ENCODE results near the gene ZDHHC3.

ZDHHC3 gene

DNA sequence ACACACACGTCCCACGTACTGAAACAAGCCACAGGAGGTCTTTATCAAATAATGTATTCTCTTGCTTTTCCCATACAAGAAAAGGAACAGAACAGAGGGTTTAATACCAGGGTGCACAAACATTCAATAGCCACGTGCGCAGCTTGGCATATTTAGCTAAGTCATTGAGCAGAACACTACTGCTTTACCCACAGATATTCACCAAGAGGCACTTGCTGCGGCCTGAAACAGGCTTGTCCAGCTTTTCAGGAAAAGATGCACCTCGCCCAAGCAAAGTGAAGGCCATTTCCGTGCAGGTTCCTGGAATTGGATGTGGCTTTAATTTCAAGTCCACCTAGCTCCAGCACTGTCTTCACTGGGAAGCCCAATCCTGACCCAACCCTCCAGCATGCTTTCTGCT, 17.6 kb downstream of the ZDHHC3 start:
- Histone ChIP-seq H3K9me3 (ENCODE audit: insufficient read depth, low read length, severe bottlenecking) (no peaks in the 10 kb centered on the region), H4K20me1 (ENCODE audit: insufficient read depth, low read length) (peaks cover 27% of the 10 kb centered on the region), H3K27me3 (ENCODE audit: insufficient read depth, low read length, poor library complexity) (no peaks in the 10 kb centered on the region), H3K4me2 (ENCODE audit: insufficient read depth, low read length) (no peak overlapping the region), H3K9ac (ENCODE audit: low read depth, low read length) (no peak overlapping the region), H3K4me3 (ENCODE audit: low read depth in 1 of 2, low read length in 2 of 2) (no peak overlapping the region), H3K4me1 (ENCODE audit: insufficient read depth, low read length) (no peaks in the 10 kb centered on the region), H3K36me3 (ENCODE audit: insufficient read depth, low read length) (peaks cover 42% of the 10 kb centered on the region), H2AFZ (ENCODE audit: low read depth, low read length) (no peak overlapping the region), H3K27ac (ENCODE audit: low read length) (no peak overlapping the region), H3K79me2 (ENCODE audit: insufficient read depth, low read length) (peaks cover 28% of the 10 kb centered on the region)
- ATAC-seq (ENCODE audit: insufficient read depth, low read depth) (no peak), DNase-seq (no peak)
- TF ChIP-seq, protein P1, sequence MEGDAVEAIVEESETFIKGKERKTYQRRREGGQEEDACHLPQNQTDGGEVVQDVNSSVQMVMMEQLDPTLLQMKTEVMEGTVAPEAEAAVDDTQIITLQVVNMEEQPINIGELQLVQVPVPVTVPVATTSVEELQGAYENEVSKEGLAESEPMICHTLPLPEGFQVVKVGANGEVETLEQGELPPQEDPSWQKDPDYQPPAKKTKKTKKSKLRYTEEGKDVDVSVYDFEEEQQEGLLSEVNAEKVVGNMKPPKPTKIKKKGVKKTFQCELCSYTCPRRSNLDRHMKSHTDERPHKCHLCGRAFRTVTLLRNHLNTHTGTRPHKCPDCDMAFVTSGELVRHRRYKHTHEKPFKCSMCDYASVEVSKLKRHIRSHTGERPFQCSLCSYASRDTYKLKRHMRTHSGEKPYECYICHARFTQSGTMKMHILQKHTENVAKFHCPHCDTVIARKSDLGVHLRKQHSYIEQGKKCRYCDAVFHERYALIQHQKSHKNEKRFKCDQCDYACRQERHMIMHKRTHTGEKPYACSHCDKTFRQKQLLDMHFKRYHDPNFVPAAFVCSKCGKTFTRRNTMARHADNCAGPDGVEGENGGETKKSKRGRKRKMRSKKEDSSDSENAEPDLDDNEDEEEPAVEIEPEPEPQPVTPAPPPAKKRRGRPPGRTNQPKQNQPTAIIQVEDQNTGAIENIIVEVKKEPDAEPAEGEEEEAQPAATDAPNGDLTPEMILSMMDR (IDR thresholded peaks at IDR 0.05; ENCODE audit: borderline replicate concordance, extremely low read depth, low read length, poor library complexity, severe bottlenecking): no peak
- TF ChIP-seq EZH2 (IDR thresholded peaks at IDR 0.05; ENCODE audit: borderline replicate concordance, low read depth, low read length, severe bottlenecking): no peak

DNA sequence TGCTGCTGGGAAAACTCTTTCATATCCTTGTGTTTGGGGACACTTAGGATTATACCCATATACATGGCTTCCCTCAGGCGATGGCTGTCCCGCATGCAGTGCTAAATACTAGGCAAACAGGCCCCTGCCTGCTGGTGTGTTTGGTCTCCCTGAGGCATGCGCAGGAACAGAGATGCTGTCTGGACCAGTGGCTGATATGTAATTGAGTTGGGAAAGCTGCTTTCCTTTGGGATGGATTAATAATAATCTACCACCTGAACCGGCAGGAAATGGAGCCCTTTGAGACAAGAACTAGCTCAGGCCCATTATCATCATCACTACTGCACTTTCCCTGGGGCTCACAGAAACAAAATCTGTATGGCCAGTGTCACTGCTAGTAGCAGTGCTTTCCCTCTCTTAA, 18.0 kb downstream of the ZDHHC3 start:
- Histone ChIP-seq H3K27ac (ENCODE audit: low read length) (no peak overlapping the region), H3K4me1 (ENCODE audit: insufficient read depth, low read length) (no peaks in the 10 kb centered on the region), H3K27me3 (ENCODE audit: insufficient read depth, low read length, poor library complexity) (no peaks in the 10 kb centered on the region), H4K20me1 (ENCODE audit: insufficient read depth, low read length) (peaks cover 25% of the 10 kb centered on the region), H3K9ac (ENCODE audit: low read depth, low read length) (no peak overlapping the region), H3K4me3 (ENCODE audit: low read depth in 1 of 2, low read length in 2 of 2) (no peak overlapping the region), H3K9me3 (ENCODE audit: insufficient read depth, low read length, severe bottlenecking) (no peaks in the 10 kb centered on the region), H3K36me3 (ENCODE audit: insufficient read depth, low read length) (peaks cover 46% of the 10 kb centered on the region), H3K4me2 (ENCODE audit: insufficient read depth, low read length) (no peak overlapping the region), H3K79me2 (ENCODE audit: insufficient read depth, low read length) (peaks cover 24% of the 10 kb centered on the region), H2AFZ (ENCODE audit: low read depth, low read length) (no peak overlapping the region)
- no peak for DNase-seq
- ATAC-seq (ENCODE audit: insufficient read depth, low read depth): no peak
- TF ChIP-seq EZH2 (IDR thresholded peaks at IDR 0.05; ENCODE audit: borderline replicate concordance, low read depth, low read length, severe bottlenecking): no peak
- TF ChIP-seq, protein P1 (IDR thresholded peaks at IDR 0.05; ENCODE audit: borderline replicate concordance, extremely low read depth, low read length, poor library complexity, severe bottlenecking): no peak

DNA sequence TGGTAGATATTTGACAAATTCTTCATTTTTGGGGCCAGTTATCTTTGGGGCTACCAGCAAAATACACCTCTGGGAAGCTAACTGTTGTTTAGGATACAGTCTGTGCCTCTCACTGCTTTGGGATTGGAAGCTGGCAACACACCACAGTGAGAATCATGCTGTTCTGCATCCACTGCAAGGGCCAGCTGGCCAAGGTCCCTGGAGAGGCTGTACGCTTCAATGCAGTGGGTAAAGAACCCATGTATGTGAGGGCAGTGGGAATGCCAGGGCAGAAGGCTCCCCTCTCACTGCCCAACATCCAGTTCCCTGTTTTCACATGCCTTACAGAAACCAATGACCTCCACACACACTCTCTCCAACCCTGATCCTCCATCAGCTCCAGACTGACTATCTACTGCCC, 20.1 kb downstream of the ZDHHC3 start:
- H3K9ac ChIP-seq (ENCODE audit: low read depth, low read length): no peak overlapping the region
- H3K27me3 ChIP-seq (ENCODE audit: insufficient read depth, low read length, poor library complexity): no peaks in the 10 kb centered on the region
- no peak overlapping the region for H3K4me2 ChIP-seq (ENCODE audit: insufficient read depth, low read length)
- H3K9me3 ChIP-seq (ENCODE audit: insufficient read depth, low read length, severe bottlenecking): no peaks in the 10 kb centered on the region
- peaks cover 14% of the 10 kb centered on the region for H3K79me2 ChIP-seq (ENCODE audit: insufficient read depth, low read length)
- H2AFZ ChIP-seq (ENCODE audit: low read depth, low read length): no peak overlapping the region
- no peaks in the 10 kb centered on the region for H3K4me1 ChIP-seq (ENCODE audit: insufficient read depth, low read length)
- H3K27ac ChIP-seq (ENCODE audit: low read length): no peak overlapping the region
- peaks cover 27% of the 10 kb centered on the region; the same call in 1 of the 2 replicates for H4K20me1 ChIP-seq (ENCODE audit: insufficient read depth, low read length)
- TF ChIP-seq, protein P1 (IDR thresholded peaks at IDR 0.05; ENCODE audit: borderline replicate concordance, extremely low read depth, low read length, poor library complexity, severe bottlenecking): no peak
- TF ChIP-seq EZH2 (IDR thresholded peaks at IDR 0.05; ENCODE audit: borderline replicate concordance, low read depth, low read length, severe bottlenecking): no peak
- no peak for DNase-seq
- peaks cover 51% of the 10 kb centered on the region for H3K36me3 ChIP-seq (ENCODE audit: insufficient read depth, low read length)
- ATAC-seq (ENCODE audit: insufficient read depth, low read depth): no peak
- no peak overlapping the region for H3K4me3 ChIP-seq (ENCODE audit: low read depth in 1 of 2, low read length in 2 of 2)

DNA sequence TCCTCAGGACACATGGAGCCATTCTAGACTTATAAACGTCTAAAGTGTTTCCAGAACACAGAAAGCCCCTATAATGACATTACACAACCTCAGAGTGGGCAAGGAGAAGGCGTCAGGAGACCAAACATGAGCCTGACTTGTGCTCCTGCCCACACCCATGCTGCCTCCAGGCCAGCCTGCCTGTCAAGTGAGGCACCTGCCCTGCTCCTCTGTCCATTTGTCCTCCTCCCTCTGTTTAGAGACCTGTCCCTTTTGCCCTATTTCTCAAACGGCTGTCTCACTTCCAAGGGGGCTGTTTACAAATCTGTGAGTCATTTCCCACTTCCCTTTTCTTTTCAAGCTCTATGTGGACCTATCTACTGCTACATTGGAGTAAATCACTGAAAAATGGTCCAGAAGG, 21.0 kb downstream of the ZDHHC3 start:
- Histone ChIP-seq H3K27ac (ENCODE audit: low read length) (no peak overlapping the region), H3K4me3 (ENCODE audit: low read depth in 1 of 2, low read length in 2 of 2) (no peak overlapping the region), H3K4me1 (ENCODE audit: insufficient read depth, low read length) (no peaks in the 10 kb centered on the region), H3K9ac (ENCODE audit: low read depth, low read length) (no peak overlapping the region), H3K4me2 (ENCODE audit: insufficient read depth, low read length) (no peak overlapping the region), H2AFZ (ENCODE audit: low read depth, low read length) (no peak overlapping the region), H3K36me3 (ENCODE audit: insufficient read depth, low read length) (peaks cover 51% of the 10 kb centered on the region), H3K9me3 (ENCODE audit: insufficient read depth, low read length, severe bottlenecking) (no peaks in the 10 kb centered on the region), H4K20me1 (ENCODE audit: insufficient read depth, low read length) (peaks cover 18% of the 10 kb centered on the region; the same call in 1 of the 2 replicates), H3K79me2 (ENCODE audit: insufficient read depth, low read length) (peaks cover 5% of the 10 kb centered on the region; the same call in 1 of the 2 replicates), H3K27me3 (ENCODE audit: insufficient read depth, low read length, poor library complexity) (no peaks in the 10 kb centered on the region)
- ATAC-seq (ENCODE audit: insufficient read depth, low read depth): no peak
- no peak for TF ChIP-seq EZH2 (IDR thresholded peaks at IDR 0.05; ENCODE audit: borderline replicate concordance, low read depth, low read length, severe bottlenecking)
- TF ChIP-seq, protein P1 (IDR thresholded peaks at IDR 0.05; ENCODE audit: borderline replicate concordance, extremely low read depth, low read length, poor library complexity, severe bottlenecking): no peak
- DNase-seq: no peak

All from DND-41 (cell line).